T-cell (primary cell): ENCODE measurements around the gene ASIC3. TPM values are rescaled to one million over a fixed set of nuclear protein-coding genes. Genes with fewer than 3 reads are reported as not detected.

ENCODE experiments used
- ATAC-seq, 4 experiments: fragments of 200-7000 bp in 3 of 4; fragments of 150-1000 bp in 1 of 4; cut with Tn5 transposase; replicated peaks in 1 of 4; 1 replicate in 3 of 4; 2 replicates in 1 of 4; pipeline ENCODE4 v1.10.0; 2021; ENCODE audit warnings: moderate library complexity in 3 of 4, mild to moderate bottlenecking in 2 of 4, moderate number of reproducible peaks in 1 of 4
- CTCF ChIA-PET, 2 donors: fragments of 300-600 bp; sonication (Branson Sonifier 250); formaldehyde crosslinking; loops; one replicate each; lab custom pipeline; 2022; ENCODE audit warnings: antibody characterized with exemption in 2 of 2; lab: Charles Lee
- POLR2A ChIA-PET, 2 donors: fragments of 300-600 bp; sonication (Branson Sonifier 250); formaldehyde crosslinking; loops; one replicate each; lab custom pipeline; 2022; ENCODE audit warnings: antibody characterized with exemption in 2 of 2; lab: Charles Lee
- DNase-seq, 35 experiments: peaks; one replicate each; pipeline versions ENCODE4 v3.0.0 to v3.0.0-alpha.2; 2013 to 2023
- H3K27ac ChIP-seq: one replicate; pipeline ENCODE4 v1.5.1; 2013; ENCODE audit warnings: low read length
- H3K27me3 ChIP-seq, 2 experiments: replicated peaks in 1 of 2; 1 replicate in 1 of 2; 2 replicates in 1 of 2; pipeline versions ENCODE4 v1.6.1 to v1.7.0; 2013; ENCODE audit warnings: low read length in 1 of 2, mixed read lengths in 1 of 2; ENCODE audit not compliant: control insufficient read depth in 2 of 2, insufficient read depth in 2 of 2; ENCODE audit errors: extremely low read depth in 1 of 2
- H3K36me3 ChIP-seq, 2 donors: 1 replicate in 1 of 2; 2 replicates in 1 of 2; pipeline versions ENCODE4 v1.6.1 to v1.7.0; 2013; ENCODE audit warnings: low read length in 1 of 2; ENCODE audit not compliant: control insufficient read depth in 2 of 2, insufficient read depth in 1 of 2; ENCODE audit errors: extremely low read depth in 1 of 2
- H3K4me1 ChIP-seq, 2 experiments: 1 replicate in 1 of 2; 2 replicates in 1 of 2; pipeline versions ENCODE4 v1.6.1 to v1.7.0; 2013; ENCODE audit warnings: low read length in 2 of 2, mixed read lengths in 1 of 2; ENCODE audit not compliant: insufficient read depth in 2 of 2, control insufficient read depth in 1 of 2; ENCODE audit errors: extremely low read depth in 1 of 2
- H3K4me3 ChIP-seq, 2 donors: 1 replicate in 1 of 2; 2 replicates in 1 of 2; pipeline versions ENCODE4 v1.5.1 to v1.7.0; 2013; ENCODE audit warnings: mild to moderate bottlenecking in 2 of 2, low read length in 1 of 2, moderate library complexity in 1 of 2; ENCODE audit not compliant: control insufficient read depth in 1 of 2; ENCODE audit errors: extremely low read depth in 1 of 2
- H3K9me3 ChIP-seq: 2 replicates; pipeline ENCODE4 v1.7.0; 2013
- H3K27ac Mint-ChIP-seq, 2 donors: one replicate each; pipeline ENCODE4 v1.8.0; 2020 to 2021; ENCODE audit warnings: mild to moderate bottlenecking in 2 of 2, mixed read lengths in 2 of 2
- H3K27me3 Mint-ChIP-seq, 2 donors: one replicate each; pipeline ENCODE4 v1.8.0; 2021 to 2022; ENCODE audit warnings: mixed read lengths in 2 of 2
- H3K36me3 Mint-ChIP-seq: one replicate; pipeline ENCODE4 v1.8.0; 2021; ENCODE audit warnings: mixed read lengths
- H3K4me1 Mint-ChIP-seq, 3 donors: one replicate each; pipeline ENCODE4 v1.8.0; 2020 to 2022; ENCODE audit warnings: mixed read lengths in 3 of 3, mild to moderate bottlenecking in 1 of 3
- H3K4me3 Mint-ChIP-seq, 3 donors: one replicate each; pipeline ENCODE4 v1.8.0; 2020 to 2022; ENCODE audit warnings: mild to moderate bottlenecking in 3 of 3, mixed read lengths in 3 of 3, moderate library complexity in 3 of 3
- H3K9me3 Mint-ChIP-seq, 3 donors: one replicate each; pipeline ENCODE4 v1.8.0; 2020 to 2022; ENCODE audit warnings: mixed read lengths in 3 of 3
- WGBS: methylation state at CpG from one replicate; pipeline ENCODE4 v1.1.5; 2013; ENCODE audit warnings: missing lambda C conversion rate; ENCODE audit not compliant: insufficient coverage; 5-methylcytosine and 5-hydroxymethylcytosine counted together
- total RNA-seq, 35 experiments: library from RNA in 6 of 35; stranded (reverse) in 6 of 35; fragments of 120-200 nt in 1 of 35; gene quantifications; one replicate each; pipeline versions ENCODE4 v1.2.1 to v1.2.4 and lab custom pipeline; 2013 to 2026

Gene ASIC3
- total RNA-seq, 5 donors from 2014 or later (not counting 1 experiment from before 2014, with no cell fraction given) = 9.8 to 16.0 (median 11.9) TPM

DNA sequence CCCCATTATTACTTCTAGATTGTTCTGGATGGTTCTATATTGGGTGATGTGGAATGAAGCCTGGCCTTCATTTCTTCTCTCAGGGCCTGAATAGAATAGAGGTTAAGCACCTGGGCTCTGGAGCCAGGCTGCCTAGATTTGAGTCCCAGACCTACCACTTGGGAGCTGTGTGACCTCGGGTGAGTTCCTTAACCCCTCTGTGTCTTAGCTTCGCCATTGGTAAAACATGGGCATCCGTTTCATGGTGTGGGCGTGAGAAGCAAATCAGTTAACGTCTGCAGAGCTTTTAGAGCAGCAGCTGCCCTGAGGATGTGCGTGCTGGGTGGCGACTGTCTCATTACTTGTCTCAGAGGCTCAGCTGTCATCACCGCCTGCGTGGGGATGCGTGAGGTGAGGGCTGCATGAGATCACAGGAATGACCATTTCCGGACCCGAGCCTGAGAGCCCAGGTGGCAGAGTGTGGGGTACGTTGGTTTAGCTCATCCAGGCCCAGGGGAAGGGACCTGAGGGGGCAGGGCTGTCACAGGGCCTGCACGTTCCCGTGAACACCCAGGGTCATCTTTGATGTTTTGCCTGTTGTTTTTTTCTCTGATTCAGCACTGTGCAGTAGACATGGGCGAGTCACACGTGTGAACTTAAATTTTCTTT, 47.6 kb downstream of the ASIC3 start:
- ATAC-seq = peak in 2 of 4 experiments; percentile 32 to 58
- H3K4me3 Mint-ChIP-seq = no peak overlapping the region
- POLR2A ChIA-PET = interaction anchor here in 1 of 2 donors (0.7 kb wide), 1 partner anchor 964 kb away, joined by 4 read pairs; no protein-coding TSS in a partner anchor

DNA sequence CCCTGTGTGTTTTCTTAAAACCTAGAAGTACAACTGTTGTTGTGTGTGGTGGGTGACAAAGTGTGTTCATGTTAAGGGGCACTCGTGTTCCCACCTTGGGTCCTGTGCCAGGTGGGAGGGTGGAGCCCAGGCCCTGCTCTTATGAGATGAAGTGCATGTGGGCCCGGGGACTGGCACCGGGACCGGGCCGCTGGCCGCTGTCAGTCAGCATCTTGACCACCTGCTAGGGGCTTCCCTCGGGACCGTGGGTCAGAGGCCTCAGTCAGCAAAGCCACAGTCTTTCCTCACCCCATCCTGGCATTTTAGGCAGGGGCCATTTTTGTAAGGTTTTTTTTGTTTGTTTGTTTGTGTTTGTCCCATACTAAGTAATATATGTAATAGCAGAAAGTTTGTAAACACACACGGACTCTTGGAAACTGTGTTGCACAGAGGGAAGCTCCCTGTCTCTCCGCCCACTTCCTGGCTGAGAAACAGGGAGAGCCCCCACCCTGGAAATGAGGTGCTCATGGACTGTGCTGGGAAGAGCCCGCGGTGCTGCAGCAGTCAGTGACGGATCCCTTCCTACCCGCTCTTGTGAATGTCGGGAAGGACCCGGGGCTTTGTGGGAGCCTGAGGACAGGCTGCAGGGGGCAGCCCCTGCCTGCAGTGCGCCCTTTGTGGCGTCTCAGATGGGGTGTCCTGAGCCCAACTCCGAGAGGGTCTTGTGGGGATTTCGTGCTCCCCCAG, 51.3 kb downstream of the ASIC3 start:
- H3K36me3 ChIP-seq = peaks cover 0 to under 1% of the 10 kb centered on the region in 2 donors
- H3K27me3 Mint-ChIP-seq = no peaks in the 10 kb centered on the region
- DNase-seq = no peak
- peaks cover 6% of the 10 kb centered on the region for H3K36me3 Mint-ChIP-seq
- no peaks in the 10 kb centered on the region for H3K9me3 ChIP-seq
- H3K27me3 ChIP-seq = no peaks in the 10 kb centered on the region
- ChIA-PET CTCF (interaction anchor here in 1 of 2 donors (0.5 kb wide), 1 partner anchor 320 kb away, joined by 3 read pairs; no protein-coding TSS in a partner anchor), POLR2A (no interaction called here)
- 90% methylated on average over 12 of the region's 20 CpGs for WGBS
- H3K4me3 Mint-ChIP-seq = no peak overlapping the region
- no peak overlapping the region for H3K27ac Mint-ChIP-seq
- no peak for ATAC-seq
- peaks cover 0 to 10% of the 10 kb centered on the region in 2 experiments for H3K4me1 ChIP-seq
- H3K4me3 ChIP-seq = no peak overlapping the region
- H3K27ac ChIP-seq = no peak overlapping the region
- peaks cover 0 to 8% (median 3%) of the 10 kb centered on the region in 3 donors for H3K4me1 Mint-ChIP-seq
- no peaks in the 10 kb centered on the region for H3K9me3 Mint-ChIP-seq

More for the DNA sequence above, 47.6 kb downstream of the ASIC3 start:
- Mint-ChIP-seq H3K36me3 (no peaks in the 10 kb centered on the region), H3K27me3 (no peaks in the 10 kb centered on the region), H3K27ac (peak overlapping the region in 1 of 2 donors; percentile 73), H3K9me3 (no peaks in the 10 kb centered on the region), H3K4me1 (peaks cover 0 to 11% (median 8%) of the 10 kb centered on the region in 3 donors)
- peak in 1 of 35 experiments; percentile 34 for DNase-seq
- H3K4me1 ChIP-seq = peaks cover 0 to 10% of the 10 kb centered on the region in 2 experiments
- peak overlapping the region; percentile 29 for H3K27ac ChIP-seq
- CTCF ChIA-PET = no interaction called here
- no peaks in the 10 kb centered on the region for H3K9me3 ChIP-seq
- 78% methylated on average over 14 of the region's 17 CpGs for WGBS
- no peaks in the 10 kb centered on the region for H3K36me3 ChIP-seq
- H3K4me3 ChIP-seq = no peak overlapping the region
- H3K27me3 ChIP-seq = no peaks in the 10 kb centered on the region

DNA sequence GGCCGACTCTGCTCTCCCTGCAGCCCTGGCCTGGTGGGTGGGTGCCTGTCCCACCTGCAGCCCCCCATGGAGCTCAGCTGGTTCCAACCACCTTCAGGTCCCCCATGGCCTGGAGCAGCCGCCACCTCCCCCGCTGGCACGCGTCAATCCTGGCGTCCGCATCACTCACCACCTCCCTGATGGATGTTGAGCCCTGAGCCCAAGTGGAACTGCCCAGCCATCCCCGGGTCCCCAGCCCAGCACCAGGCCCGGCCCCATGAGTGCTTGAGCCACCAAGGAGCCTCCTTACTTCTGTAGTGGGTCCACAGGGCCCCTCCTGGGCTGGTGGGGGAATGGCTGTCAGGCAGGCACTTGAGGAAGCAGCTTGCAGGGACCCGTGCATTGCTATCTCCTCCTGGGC, 52.6 kb downstream of the ASIC3 start:
- Mint-ChIP-seq H3K4me3 (no peak overlapping the region), H3K27me3 (no peaks in the 10 kb centered on the region), H3K4me1 (peaks cover 0 to 2% (median 2%) of the 10 kb centered on the region in 3 donors), H3K27ac (no peak overlapping the region), H3K36me3 (peaks cover 6% of the 10 kb centered on the region), H3K9me3 (no peaks in the 10 kb centered on the region)
- POLR2A ChIA-PET = no interaction called here
- Histone ChIP-seq H3K4me3 (no peak overlapping the region), H3K27me3 (no peaks in the 10 kb centered on the region), H3K9me3 (no peaks in the 10 kb centered on the region), H3K4me1 (peaks cover 0 to 4% of the 10 kb centered on the region in 2 experiments), H3K36me3 (peaks cover 0 to 3% of the 10 kb centered on the region in 2 donors), H3K27ac (no peak overlapping the region)
- DNase-seq (no peak), ATAC-seq (no peak)
- CTCF ChIA-PET = no interaction called here
- WGBS = 90% methylated on average over 9 of the region's 10 CpGs

DNA sequence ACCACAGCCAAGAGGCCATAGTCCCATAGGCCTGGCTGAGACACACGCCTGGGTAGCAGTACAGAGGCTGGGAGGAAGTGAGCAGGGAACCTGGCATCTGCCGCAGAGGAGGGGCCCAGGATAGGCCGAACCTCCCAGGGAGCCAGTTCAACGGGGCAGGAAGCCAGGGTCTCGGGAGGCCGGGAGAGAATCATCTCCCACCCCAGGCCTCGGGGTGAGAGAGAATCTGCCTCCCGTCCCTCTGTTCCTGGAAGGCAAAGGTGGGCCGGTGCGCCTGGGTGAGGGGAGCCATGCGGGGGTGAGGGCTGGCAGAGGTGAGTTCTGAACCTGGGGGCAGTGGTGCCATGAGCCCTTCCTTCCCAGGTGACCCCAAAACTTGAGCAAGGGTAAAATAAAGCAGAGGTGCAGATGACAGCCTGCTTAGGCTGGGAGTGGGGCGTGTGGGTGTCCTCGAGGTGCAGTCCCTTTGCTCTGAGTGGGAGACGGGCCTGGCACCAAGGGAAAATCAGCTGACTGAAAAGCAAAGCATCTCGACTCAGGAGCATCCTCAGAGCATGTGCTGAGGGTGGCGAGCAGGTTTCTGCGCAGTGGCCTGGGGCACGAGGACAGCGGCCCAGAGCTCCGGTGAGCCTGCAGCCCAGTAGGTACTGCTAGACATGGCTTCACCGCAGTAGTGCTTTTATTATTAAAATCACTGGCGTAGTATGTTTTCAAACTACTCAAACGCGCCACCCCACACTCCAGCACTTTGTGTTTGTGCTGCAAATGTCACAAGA, 53.5 kb downstream of the ASIC3 start:
- ChIA-PET POLR2A (interaction anchor here in 1 of 2 donors (0.7 kb wide), 1 partner anchor 17 kb away, joined by 4 read pairs; no protein-coding TSS in a partner anchor), CTCF (no interaction called here)
- Histone ChIP-seq H3K27me3 (no peaks in the 10 kb centered on the region), H3K27ac (no peak overlapping the region), H3K36me3 (peaks cover 0 to 3% of the 10 kb centered on the region in 2 donors), H3K4me3 (no peak overlapping the region), H3K4me1 (no peaks in the 10 kb centered on the region), H3K9me3 (no peaks in the 10 kb centered on the region)
- Mint-ChIP-seq H3K27me3 (no peaks in the 10 kb centered on the region), H3K9me3 (no peaks in the 10 kb centered on the region), H3K4me1 (no peaks in the 10 kb centered on the region), H3K4me3 (no peak overlapping the region), H3K36me3 (peaks cover 6% of the 10 kb centered on the region), H3K27ac (no peak overlapping the region)
- DNase-seq (no peak), ATAC-seq (no peak)
- 93% methylated on average over 15 of the region's 24 CpGs for WGBS

Other genes with a start within 250 kb of the ASIC3 start
- under 1 TPM in 4 of 5 donors, not detected in 1; 0.30 to 0.92 (median 0.63) TPM for gene TMEM176B, start 248.2 kb upstream of the ASIC3 start, total RNA-seq
- under 1 TPM in 3 of 5 donors, not detected in 2; 0.43 to 0.79 (median 0.73) TPM for gene TMEM176A, start 247.8 kb upstream of the ASIC3 start, total RNA-seq
- gene AOC1, start 196.0 kb upstream of the ASIC3 start, total RNA-seq = under 1 TPM in 2 of 5 donors, not detected in 3; 0.15 to 0.28 TPM
- 1 to 10 TPM; 2.9 to 4.6 (median 3.0) TPM for gene KCNH2, start 70.2 kb upstream of the ASIC3 start, total RNA-seq
- gene NOS3, start 57.5 kb upstream of the ASIC3 start, total RNA-seq = 10 to 100 TPM in 1 of 5 donors, 1 to 10 TPM in 4; 4.8 to 10.1 (median 5.0) TPM
- 10 to 100 TPM; 24.0 to 37.0 (median 31.8) TPM for gene ATG9B, start 24.0 kb upstream of the ASIC3 start, total RNA-seq
- 10 to 100 TPM; 72.4 to 83.0 (median 74.8) TPM for gene ABCB8, start 20.1 kb upstream of the ASIC3 start, total RNA-seq
- 1 to 10 TPM; 5.3 to 8.4 (median 6.5) TPM for gene CDK5, start 9.4 kb downstream of the ASIC3 start, total RNA-seq
- gene SLC4A2, start 11.1 kb downstream of the ASIC3 start, total RNA-seq = 10 to 100 TPM; 52.0 to 91.5 (median 74.4) TPM
- gene FASTK, start 32.3 kb downstream of the ASIC3 start, total RNA-seq = 100 to 1,000 TPM in 4 of 5 donors, 10 to 100 TPM in 1; 98.8 to 157 (median 151) TPM
- 10 to 100 TPM; 44.0 to 67.0 (median 56.5) TPM for gene TMUB1, start 35.0 kb downstream of the ASIC3 start, total RNA-seq
- 10 to 100 TPM; 28.2 to 67.3 (median 50.9) TPM for gene AGAP3, start 37.9 kb downstream of the ASIC3 start, total RNA-seq
- not detected for gene GBX1, start 119.2 kb downstream of the ASIC3 start, total RNA-seq
- not detected for gene ASB10, start 138.7 kb downstream of the ASIC3 start, total RNA-seq
- 1 to 10 TPM; 3.1 to 7.7 (median 5.1) TPM for gene H2BK1, start 162.0 kb downstream of the ASIC3 start, total RNA-seq
- gene ABCF2, start 178.7 kb downstream of the ASIC3 start, total RNA-seq = 10 to 100 TPM; 22.9 to 39.7 (median 38.8) TPM
- 10 to 100 TPM; 34.2 to 66.1 (median 64.1) TPM for gene CHPF2, start 184.0 kb downstream of the ASIC3 start, total RNA-seq
- gene SMARCD3, start 200.2 kb downstream of the ASIC3 start, total RNA-seq = 10 to 100 TPM in 2 of 5 donors, 1 to 10 TPM in 3; 6.3 to 28.5 (median 9.1) TPM